ENCODE results near the gene GALK1.
A peak's percentile ranks its signal among the peaks of the same experiment; 100 is the strongest.
"Not testable (repeated sequence)": the region's sequence is repeated elsewhere in the genome, so short reads cannot be mapped to it uniquely, and the experiment has no call there.

The GALK1 gene

DNA sequence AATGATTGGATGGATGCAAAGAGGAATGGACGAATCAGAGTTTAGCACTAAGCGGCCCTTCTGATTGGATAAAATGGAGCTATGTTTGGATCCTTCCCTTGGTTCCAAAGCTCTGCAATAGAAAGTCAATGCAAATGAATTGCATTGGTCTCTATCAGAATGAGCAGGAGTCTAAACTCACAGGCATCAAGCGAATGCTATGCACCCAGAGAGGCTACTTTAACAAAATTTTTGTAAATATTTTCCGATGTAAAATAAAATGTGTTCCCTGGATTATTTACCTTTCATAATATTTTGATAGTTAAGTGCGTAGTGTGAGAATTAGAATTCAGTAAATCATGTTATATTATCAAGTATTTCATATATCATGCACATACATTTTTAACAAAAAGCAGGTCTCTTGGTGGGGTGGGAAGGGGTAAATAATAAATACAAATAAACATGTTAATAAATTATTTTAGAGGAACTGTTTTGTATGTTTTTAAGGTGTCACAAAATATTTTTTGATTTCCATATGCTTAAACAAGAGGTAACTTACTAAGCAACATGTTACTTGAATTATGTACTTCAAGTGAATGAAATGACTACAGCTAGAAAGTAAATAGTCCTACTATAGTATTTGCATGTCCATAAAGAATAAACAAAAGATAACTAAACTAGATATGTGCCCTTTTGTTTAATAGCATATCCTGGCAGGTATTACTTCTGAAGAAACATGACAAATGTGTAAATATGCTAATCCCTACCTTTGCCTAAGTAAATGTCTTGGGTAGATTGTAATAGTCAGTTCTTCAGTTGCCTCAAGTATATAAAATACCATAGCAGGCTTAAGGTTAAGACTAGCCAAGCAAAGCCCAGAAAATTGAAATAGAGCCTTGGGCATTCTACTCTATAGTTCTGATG lies 15.2 kb upstream of the GALK1 start:
- H3K36me3 ChIP-seq (ENCODE audit: control insufficient read depth, low read depth, low read length), result peaks cover 24% of the 10 kb centered on the region
- H3K27ac ChIP-seq (ENCODE audit: low read length), result no peak overlapping the region
- H3K9me3 ChIP-seq (ENCODE audit: control insufficient read depth, low read depth, low read length), result no peaks in the 10 kb centered on the region
- H3K27me3 ChIP-seq (ENCODE audit: control insufficient read depth, insufficient read depth, low read length), result no peaks in the 10 kb centered on the region
- peak overlapping the region; percentile 25 for H3K4me3 ChIP-seq (ENCODE audit: low read length)
- H3K4me1 ChIP-seq (ENCODE audit: control insufficient read depth, low read depth, low read length), result peaks cover 13% of the 10 kb centered on the region
- H3K9ac ChIP-seq (ENCODE audit: low read length), result no peak overlapping the region

DNA sequence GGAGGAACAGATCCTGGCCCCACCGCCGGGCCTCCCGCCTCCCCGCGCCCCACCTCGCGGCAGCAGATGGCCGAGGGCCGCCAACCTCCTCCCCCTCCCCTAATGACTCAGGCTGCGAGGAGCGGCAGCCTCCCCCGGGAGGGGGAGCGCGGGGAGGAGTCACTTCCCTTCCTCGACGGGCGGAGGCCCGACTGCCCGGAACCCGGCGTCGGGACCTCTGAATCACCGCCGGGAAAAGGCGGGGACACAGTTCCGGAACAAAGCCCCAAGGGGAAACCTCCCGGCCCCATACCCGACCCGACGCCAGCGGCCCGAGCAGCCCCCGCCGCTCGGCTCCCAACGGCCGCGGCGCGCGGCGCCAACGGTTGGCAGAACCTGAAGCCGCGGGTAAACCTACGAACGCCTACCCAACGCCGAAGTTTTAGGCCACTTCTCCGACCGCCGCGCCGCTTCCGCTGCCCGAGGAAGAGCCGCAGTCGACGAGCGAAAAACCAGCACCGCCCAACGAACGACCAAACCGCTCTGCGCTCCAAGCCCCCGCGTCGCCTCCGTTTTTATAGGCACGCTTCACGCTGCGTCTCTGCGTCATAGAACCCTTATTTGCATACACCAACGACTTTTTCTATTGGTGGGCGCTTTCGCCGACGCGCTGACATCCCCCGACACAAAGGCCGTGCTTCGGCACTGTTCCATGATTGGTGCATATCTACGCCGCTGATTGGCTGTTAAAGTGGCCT lies 14.4 kb upstream of the GALK1 start:
- peak overlapping the region; percentile 96 for H3K9ac ChIP-seq (ENCODE audit: low read length)
- H3K9me3 ChIP-seq (ENCODE audit: control insufficient read depth, low read depth, low read length), result no peaks in the 10 kb centered on the region
- peak overlapping the region; percentile 95 for H3K4me3 ChIP-seq (ENCODE audit: low read length)
- peak overlapping the region; percentile 63 for H3K27ac ChIP-seq (ENCODE audit: low read length)
- peaks cover 24% of the 10 kb centered on the region for H3K36me3 ChIP-seq (ENCODE audit: control insufficient read depth, low read depth, low read length)
- H3K4me1 ChIP-seq (ENCODE audit: control insufficient read depth, low read depth, low read length), result peaks cover 13% of the 10 kb centered on the region
- no peaks in the 10 kb centered on the region for H3K27me3 ChIP-seq (ENCODE audit: control insufficient read depth, insufficient read depth, low read length)

GRCh38 chr17:75778861-75779249 lies 13.9 kb upstream of the GALK1 start:
- H3K4me3 ChIP-seq (ENCODE audit: low read length), result peak overlapping the region; percentile 95
- H3K4me1 ChIP-seq (ENCODE audit: control insufficient read depth, low read depth, low read length), result peaks cover 8% of the 10 kb centered on the region
- no peaks in the 10 kb centered on the region for H3K9me3 ChIP-seq (ENCODE audit: control insufficient read depth, low read depth, low read length)
- H3K27me3 ChIP-seq (ENCODE audit: control insufficient read depth, insufficient read depth, low read length), result no peaks in the 10 kb centered on the region
- H3K27ac ChIP-seq (ENCODE audit: low read length), result peak overlapping the region; percentile 73
- H3K36me3 ChIP-seq (ENCODE audit: control insufficient read depth, low read depth, low read length), result peaks cover 24% of the 10 kb centered on the region
- peak overlapping the region; percentile 96 for H3K9ac ChIP-seq (ENCODE audit: low read length)

DNA sequence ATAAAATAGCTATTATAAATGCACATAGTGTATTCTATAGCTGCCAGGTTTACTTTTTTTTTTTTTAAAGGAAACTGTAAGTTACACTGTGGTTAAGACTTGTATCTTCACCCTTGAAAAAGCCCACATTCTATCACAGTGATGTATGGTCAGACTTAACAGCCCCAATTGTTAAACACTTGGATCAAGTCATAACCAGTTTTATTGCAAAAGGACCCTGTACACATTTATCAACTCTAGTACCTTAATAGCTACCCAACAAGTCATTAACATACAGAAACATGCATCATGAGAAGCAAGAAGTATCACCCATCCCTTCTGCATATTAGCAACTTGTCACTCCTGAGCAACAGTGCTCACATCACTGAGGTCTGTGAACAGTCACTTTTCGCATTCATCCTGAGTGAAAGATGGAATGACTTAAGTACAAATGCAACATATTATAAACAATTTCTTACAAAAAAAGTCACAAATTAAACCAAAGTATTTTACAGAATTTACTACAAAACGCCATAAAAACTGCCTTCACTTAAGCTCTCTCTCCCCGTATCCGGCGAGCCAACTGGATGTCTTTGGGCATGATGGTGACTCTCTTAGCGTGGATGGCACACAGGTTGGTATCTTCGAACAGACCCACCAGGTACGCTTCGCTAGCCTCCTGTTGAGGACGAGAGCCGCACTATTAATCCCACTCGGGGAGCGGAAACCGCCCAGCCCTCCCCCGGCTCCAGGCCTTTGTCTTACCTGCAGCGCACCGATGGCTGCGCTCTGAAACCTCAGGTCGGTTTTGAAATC lies 13.3 kb upstream of the GALK1 start:
- H3K9me3 ChIP-seq (ENCODE audit: control insufficient read depth, low read depth, low read length); H3K4me1 ChIP-seq (ENCODE audit: control insufficient read depth, low read depth, low read length); H3K27me3 ChIP-seq (ENCODE audit: control insufficient read depth, insufficient read depth, low read length): not testable (repeated sequence)
- Histone ChIP-seq H3K4me3 (ENCODE audit: low read length) (peak overlapping the region; percentile 95), H3K27ac (ENCODE audit: low read length) (peak overlapping the region; percentile 73), H3K36me3 (ENCODE audit: control insufficient read depth, low read depth, low read length) (peaks cover 24% of the 10 kb centered on the region), H3K9ac (ENCODE audit: low read length) (peak overlapping the region; percentile 96)

DNA sequence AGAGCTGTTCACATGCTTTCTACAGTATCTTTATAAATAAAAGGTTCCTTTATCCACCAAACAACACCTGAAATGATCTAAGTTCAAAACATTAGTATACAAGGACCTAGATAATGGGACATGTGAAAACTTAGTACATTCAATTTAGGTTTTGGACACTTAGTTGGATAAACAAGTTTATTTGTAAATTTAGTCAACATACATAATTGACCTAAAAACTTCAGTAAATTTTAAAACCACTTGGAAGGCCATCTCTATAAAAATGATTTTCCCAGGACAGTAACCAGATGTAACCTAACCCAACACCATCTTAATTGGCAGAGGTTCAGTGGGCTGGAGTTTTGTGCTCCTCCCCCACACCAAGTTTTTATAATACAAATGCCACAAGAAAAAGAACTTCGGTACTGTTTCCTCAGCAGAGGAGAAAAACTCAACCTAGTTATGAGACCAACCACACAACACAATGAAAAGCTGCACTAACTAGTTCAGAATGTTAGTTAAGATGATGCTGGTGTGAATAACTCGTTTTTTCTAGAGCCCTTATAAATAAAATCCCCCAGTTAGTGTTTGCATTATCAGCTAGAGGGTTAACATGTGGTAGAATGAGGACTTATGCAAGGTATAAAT lies 12.4 kb upstream of the GALK1 start:
- Histone ChIP-seq H3K4me1 (ENCODE audit: control insufficient read depth, low read depth, low read length) (no peaks in the 10 kb centered on the region), H3K27ac (ENCODE audit: low read length) (no peak overlapping the region), H3K9ac (ENCODE audit: low read length) (no peak overlapping the region), H3K27me3 (ENCODE audit: control insufficient read depth, insufficient read depth, low read length) (no peaks in the 10 kb centered on the region), H3K9me3 (ENCODE audit: control insufficient read depth, low read depth, low read length) (no peaks in the 10 kb centered on the region), H3K4me3 (ENCODE audit: low read length) (peak overlapping the region; percentile 95), H3K36me3 (ENCODE audit: control insufficient read depth, low read depth, low read length) (peaks cover 24% of the 10 kb centered on the region)

DNA sequence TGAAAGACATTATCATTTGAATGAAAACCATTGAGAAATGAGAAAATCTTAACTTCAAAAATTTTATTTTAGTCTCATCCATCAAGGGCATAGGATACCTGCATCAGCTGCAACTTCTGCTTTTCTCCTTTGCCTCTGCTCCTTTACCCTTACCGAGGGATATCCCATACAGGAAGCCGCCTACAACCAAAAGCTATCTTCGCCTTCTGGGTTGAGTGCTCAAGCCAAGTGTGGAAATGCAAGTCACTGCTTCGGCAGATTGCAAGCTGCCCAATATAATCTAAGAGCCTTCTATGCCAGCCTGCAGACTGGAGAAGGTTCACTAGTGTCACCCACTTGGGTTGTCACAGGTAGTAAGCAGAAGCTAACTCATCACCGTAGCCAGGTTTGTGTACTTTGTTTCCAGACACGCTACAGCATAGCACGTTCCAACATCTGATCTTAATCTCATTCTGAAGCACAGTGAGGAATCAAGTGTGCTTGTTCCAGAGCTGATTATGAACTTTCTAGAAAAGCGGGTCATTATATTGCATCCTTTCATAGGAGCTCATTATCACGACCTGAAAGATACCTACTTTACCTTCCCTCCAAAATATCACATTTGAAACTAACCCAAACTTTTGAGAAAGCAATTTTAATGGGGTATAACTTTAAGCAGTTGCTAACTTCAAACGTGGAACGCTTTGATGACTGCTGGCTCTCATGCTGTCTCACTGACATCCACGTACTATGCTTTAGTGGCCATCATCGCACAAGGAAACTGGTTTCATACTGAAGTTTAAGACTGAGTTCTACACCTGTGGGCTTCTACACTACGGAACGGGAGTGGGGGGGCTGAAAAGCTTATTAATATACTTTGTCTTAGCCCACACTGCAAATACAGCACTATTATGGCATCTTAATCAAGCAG lies 11.6 kb upstream of the GALK1 start:
- H3K9me3 ChIP-seq (ENCODE audit: control insufficient read depth, low read depth, low read length), result no peaks in the 10 kb centered on the region
- H3K36me3 ChIP-seq (ENCODE audit: control insufficient read depth, low read depth, low read length), result peaks cover 24% of the 10 kb centered on the region
- no peak overlapping the region for H3K4me3 ChIP-seq (ENCODE audit: low read length)
- H3K4me1 ChIP-seq (ENCODE audit: control insufficient read depth, low read depth, low read length), result no peaks in the 10 kb centered on the region
- no peak overlapping the region for H3K27ac ChIP-seq (ENCODE audit: low read length)
- no peak overlapping the region for H3K9ac ChIP-seq (ENCODE audit: low read length)
- no peaks in the 10 kb centered on the region for H3K27me3 ChIP-seq (ENCODE audit: control insufficient read depth, insufficient read depth, low read length)

DNA sequence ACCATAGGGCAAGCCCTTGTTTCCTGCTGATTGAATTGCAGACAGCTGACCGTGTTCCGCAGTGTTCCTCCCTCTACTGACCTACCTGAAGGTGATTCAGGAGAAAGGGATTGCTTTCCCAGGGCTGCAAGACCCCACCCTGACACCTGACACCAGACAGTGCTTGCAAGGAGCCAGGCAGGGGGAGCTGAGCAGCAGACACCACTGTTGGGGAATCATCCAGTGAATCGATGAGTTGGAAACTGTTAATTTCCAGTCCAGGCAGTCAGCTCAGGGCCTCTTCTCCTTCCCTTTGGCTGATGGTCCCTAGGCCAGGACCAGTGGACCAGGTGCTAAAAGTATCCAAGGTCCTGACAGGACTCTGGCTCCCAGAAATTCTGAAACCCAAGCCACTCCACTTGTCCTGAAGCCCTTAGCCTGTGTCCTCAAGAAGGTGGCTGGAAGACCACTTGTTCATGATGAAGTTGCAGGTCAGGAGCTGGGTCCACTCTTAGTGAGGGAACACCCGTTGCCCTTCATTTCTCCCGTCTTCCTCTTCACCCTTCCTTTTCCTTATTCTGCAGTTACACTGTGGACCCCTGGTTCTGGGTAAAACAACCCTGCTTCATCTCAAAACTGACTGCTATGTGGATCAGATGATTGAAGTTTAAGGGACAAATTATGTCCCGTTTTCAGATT lies 10.1 kb upstream of the GALK1 start:
- Histone ChIP-seq H3K36me3 (ENCODE audit: control insufficient read depth, low read depth, low read length) (peaks cover 24% of the 10 kb centered on the region), H3K9ac (ENCODE audit: low read length) (no peak overlapping the region), H3K4me1 (ENCODE audit: control insufficient read depth, low read depth, low read length) (no peaks in the 10 kb centered on the region), H3K27me3 (ENCODE audit: control insufficient read depth, insufficient read depth, low read length) (no peaks in the 10 kb centered on the region), H3K4me3 (ENCODE audit: low read length) (no peak overlapping the region), H3K27ac (ENCODE audit: low read length) (peak overlapping the region; percentile 25), H3K9me3 (ENCODE audit: control insufficient read depth, low read depth, low read length) (no peaks in the 10 kb centered on the region)

- no peaks in the 10 kb centered on the region for H3K4me1 ChIP-seq (ENCODE audit: control insufficient read depth, low read depth, low read length)
- no peak overlapping the region for H3K27ac ChIP-seq (ENCODE audit: low read length)
- H3K4me3 ChIP-seq (ENCODE audit: low read length), result no peak overlapping the region
- no peaks in the 10 kb centered on the region for H3K9me3 ChIP-seq (ENCODE audit: control insufficient read depth, low read depth, low read length)
- no peak overlapping the region for H3K9ac ChIP-seq (ENCODE audit: low read length)
- H3K27me3 ChIP-seq (ENCODE audit: control insufficient read depth, insufficient read depth, low read length), result no peaks in the 10 kb centered on the region
- peaks cover 24% of the 10 kb centered on the region for H3K36me3 ChIP-seq (ENCODE audit: control insufficient read depth, low read depth, low read length)
Observed at GRCh38 chr17:75774471-75774990, 9.5 kb upstream of the GALK1 start.

- no peaks in the 10 kb centered on the region for H3K27me3 ChIP-seq (ENCODE audit: control insufficient read depth, insufficient read depth, low read length)
- H3K27ac ChIP-seq (ENCODE audit: low read length), result no peak overlapping the region
- peaks cover 24% of the 10 kb centered on the region for H3K36me3 ChIP-seq (ENCODE audit: control insufficient read depth, low read depth, low read length)
- no peak overlapping the region for H3K9ac ChIP-seq (ENCODE audit: low read length)
- no peak overlapping the region for H3K4me3 ChIP-seq (ENCODE audit: low read length)
- no peaks in the 10 kb centered on the region for H3K9me3 ChIP-seq (ENCODE audit: control insufficient read depth, low read depth, low read length)
- no peaks in the 10 kb centered on the region for H3K4me1 ChIP-seq (ENCODE audit: control insufficient read depth, low read depth, low read length)
Observed at GRCh38 chr17:75773808-75774470, 8.9 kb upstream of the GALK1 start.

Data from iPS-18a (cell line).